Cerebellar cortex (tissue), 1 donor: Measurements from ENCODE around the gene NAMPT.
"Not testable (repeated sequence)": the region's sequence is repeated elsewhere in the genome, so short reads cannot be mapped to it uniquely, and the experiment has no call there.

Source experiments
- DNase-seq: peaks from one replicate; pipeline ENCODE4 v3.0.0-alpha.2; 2015; ENCODE audit warnings: low spot score

The NAMPT gene

DNA sequence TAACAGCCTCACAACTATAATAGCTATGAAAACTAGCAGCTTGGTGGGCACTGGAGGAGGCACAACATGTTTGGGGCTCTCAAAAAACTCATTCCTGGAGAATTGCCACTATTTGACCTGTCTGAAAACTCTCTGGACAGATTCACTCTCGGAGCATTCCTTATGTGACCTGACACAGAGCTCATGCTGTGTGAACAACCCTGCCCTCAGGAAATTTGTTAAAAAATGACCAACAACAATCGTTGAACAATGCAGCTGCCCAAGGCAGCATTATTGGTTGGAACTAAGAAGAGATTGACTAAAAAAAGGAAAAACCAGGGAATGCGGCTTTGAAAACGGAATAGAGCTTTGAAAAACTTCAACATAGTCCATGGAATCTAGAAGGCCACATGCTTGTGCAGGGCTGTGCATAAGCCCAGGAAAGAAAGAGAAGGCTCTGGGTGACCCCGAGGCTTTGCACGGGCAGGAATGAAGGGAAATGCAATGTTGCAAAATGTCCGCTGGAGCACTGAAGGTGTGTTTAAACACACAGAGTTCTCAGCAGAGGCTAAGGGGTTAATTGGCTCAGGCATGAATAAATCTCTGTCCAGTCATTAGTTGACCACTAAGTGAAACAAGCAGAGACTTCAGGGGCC, 52.8 kb downstream of the NAMPT start:
- no peak for DNase-seq

- DNase-seq = no peak
Measured at GRCh38 chr7:106225856-106226255, 58.9 kb downstream of the NAMPT start.

GRCh38 chr7:106224797-106225196, 60.0 kb downstream of the NAMPT start:
- DNase-seq = no peak

DNA sequence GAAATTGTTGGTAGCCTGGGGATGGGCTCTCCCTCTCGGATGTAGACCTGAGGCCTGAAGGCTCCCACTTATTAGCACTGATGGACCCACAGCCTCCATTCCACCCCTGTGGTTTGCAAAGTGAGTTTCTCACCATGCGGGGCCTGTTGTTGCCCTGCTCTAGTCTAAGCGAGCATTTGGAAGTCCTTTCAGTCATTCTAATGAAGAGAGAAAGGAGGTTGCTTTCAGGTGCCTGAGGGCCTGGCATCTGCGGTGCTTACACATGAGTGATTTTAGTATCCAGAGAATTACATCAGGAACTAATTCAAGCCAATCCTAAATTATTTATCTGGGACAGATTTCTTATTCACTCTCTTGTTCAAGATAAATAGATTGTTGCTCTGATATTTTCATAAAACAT, 61.6 kb downstream of the NAMPT start:
- peak; percentile 67 for DNase-seq

DNA sequence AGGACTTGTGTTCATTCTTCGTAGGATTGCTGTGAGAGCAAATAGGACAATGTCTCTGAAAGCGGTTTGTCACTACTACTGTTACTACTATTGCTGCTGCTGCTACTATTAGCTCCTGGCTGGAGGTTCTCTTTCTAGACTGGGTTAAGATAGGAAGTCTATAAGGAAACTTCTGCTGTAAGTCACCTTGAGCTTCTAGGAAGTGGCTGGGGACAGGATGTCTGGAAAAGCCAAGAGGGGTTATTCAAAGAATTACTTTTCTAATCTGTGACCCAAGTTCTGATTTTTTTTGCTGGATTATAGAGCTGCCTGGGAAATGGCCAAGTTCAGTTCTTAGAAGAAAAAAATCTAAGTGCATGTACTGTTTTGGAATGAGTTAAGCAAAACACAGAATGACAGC, 62.2 kb downstream of the NAMPT start:
- no peak for DNase-seq

GRCh38 chr7:106220307-106220706, 64.5 kb downstream of the NAMPT start:
- DNase-seq = no peak

DNA sequence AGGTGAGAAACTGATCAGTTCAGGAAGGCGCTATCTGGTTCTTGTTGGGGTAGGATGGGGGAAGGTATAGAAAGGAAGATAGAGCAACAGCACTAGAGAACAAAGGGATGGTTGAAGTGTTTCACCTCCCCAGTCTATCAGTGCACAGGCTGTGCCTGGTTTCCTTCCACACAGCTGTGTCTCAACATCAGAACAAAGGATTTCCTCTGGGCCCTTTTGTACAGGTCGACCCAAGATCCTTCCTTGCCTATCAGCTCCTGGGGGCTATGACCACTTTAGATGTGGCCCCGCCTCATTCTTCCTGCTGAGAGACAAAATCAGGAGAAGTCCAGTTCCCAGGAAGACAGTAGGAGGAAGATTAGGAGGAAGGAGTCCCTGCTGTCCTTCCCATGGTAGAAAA, 65.6 kb downstream of the NAMPT start:
- no peak for DNase-seq

DNA sequence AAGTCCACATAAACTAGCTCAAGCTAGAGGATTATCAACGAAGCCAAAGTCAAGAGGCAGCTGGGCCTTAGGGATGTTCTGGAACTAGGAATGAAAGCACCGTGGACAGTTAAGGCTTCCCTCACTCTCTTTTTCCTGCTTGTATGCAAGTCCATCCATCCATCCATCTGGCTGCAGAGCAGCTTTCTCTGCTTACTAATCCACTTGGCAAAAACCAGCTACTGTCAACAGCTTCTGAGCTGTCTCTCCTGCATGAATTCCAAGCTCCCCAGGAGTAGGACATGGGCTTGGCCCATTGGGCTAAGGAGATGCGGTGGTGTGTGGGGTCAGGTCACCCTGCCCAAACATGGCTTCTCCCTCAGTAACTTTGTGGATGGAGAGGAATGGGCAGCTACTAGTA, 66.2 kb downstream of the NAMPT start:
- no peak for DNase-seq

GRCh38 chr7:106216923-106217542, 67.8 kb downstream of the NAMPT start:
- peak; percentile 6 for DNase-seq

GRCh38 chr7:106216517-106216922, 68.3 kb downstream of the NAMPT start:
- peak; percentile 23 for DNase-seq

DNA sequence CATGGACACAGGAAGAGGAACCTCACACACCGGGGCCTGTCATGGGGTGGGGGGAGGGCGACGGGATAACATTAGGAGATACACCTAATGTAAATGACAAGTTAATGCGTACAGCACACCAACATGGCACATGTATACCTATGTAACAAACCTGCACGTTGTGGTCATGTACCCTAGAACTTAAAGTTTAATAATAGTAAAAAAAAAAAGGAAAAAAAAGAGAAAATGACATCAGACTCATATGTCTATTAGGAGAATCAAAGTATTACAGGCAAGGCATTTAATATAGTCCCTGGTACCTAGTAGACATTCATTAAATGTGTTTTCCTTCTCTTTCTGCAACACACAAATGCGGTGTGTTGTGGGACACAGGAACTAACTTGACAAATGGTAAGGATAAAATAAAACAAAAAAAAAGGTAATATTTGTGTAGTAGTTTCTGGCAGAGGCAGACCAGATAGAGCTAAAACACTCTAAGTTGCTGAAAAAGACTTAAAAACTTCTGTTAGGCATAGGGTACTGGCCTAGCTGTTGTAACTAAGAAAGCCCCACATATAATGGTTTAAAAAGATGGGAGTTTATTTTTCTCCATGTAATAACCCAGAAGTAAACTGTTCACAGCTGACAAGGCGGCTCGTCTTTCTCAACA, 68.8 kb downstream of the NAMPT start:
- no peak for DNase-seq

- not testable (repeated sequence) for DNase-seq
Measured at GRCh38 chr7:106208944-106209343, 75.8 kb downstream of the NAMPT start.

GRCh38 chr7:106206826-106207541, 77.8 kb downstream of the NAMPT start:
- DNase-seq = no peak

DNA sequence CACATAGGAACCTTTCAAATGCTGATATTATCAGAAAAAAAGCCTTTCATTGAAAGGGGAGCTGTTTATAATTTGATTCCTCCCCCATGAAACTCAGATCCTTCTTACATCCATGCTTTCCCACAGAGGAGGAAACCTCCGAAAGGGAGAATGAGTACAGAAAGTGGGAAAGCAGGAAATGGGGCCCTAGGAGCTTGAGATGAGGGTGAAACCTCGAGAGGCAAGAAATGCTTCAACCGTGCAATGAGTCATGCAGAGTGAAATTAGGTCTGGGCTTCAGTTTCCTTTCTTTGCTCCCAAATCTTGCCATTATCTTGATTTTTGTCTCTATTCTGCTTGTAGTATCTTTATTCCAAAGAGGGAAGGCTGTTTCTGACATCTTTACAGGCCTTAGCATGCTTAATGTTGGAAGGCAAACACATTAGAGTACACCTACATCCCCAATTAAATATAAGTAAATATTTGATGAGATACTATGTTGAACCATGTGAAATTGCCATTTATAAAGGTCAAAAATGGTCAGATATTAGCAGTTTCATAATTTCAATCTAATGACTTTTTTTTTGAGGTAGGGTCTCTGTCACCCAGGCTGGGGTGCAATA, 79.1 kb downstream of the NAMPT start:
- no peak for DNase-seq

- no peak for DNase-seq
Measured at GRCh38 chr7:106203473-106203872, 81.3 kb downstream of the NAMPT start.

DNA sequence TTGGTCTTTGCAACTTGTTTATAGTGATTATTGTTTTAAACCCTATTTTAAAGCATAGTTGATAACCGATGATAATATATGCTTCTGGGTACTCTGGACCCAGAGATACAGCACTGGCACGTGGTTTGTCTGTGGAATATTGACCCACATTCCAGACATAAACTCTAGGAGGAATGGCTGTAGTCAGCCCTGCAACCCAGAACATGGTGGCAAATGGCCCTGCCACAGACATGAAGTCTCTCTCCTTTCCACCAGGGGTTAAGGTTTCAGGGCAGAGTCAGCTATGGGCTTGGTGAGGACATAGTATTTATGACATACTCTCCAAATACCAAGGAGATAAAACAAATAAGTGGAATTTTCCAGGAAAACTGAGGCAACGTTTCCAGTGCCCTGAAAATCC, 83.6 kb downstream of the NAMPT start:
- DNase-seq = no peak

- no peak for DNase-seq
Measured at GRCh38 chr7:106199813-106200364, 84.9 kb downstream of the NAMPT start.

DNA sequence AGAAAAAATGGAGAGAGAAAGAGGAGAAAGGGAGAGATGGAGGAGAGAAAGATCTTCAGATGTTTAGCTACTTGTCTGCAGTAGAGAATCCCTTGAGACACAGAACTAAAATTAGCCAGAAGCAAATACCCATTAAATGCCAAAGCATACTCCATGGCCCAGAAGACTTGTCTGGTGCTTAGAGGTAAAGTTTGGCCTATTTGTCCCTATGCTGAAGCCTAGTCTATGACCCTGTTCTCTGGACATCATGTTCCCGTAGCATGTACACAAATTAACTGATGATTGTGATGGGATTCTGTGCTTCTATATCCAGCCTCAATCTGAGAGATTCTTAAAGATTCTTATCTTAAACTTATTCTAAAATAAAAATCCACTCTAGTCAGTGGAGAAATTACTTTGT, 85.8 kb downstream of the NAMPT start:
- DNase-seq = no peak
